HEK293 (cell line): ENCODE data around the gene PROCR.

Source experiments
- CTCF ChIA-PET: fragments of 350-600 bp; formaldehyde crosslinking; extraction: SDS; loops from one replicate; lab custom pipeline; 2021; ENCODE audit warnings: antibody characterized with exemption; lab: Yijun Ruan, JAX
- POLR2A ChIA-PET: fragments of 300-600 bp; formaldehyde crosslinking; extraction: SDS; loops from one replicate; lab custom pipeline; 2020; ENCODE audit warnings: antibody characterized with exemption, inconsistent platforms; lab: Yijun Ruan, JAX
- H3K27ac ChIP-seq: fragments of 200-500 bp; sonication (Bioruptor generic); 2 replicates; pipeline ENCODE4 v1.5.1; 2014; ENCODE audit warnings: low read depth, low read length, control low read depth, inconsistent platforms; ENCODE audit errors: extremely low read depth
- H3K36me3 ChIP-seq, 2 experiments: fragments of 200-500 bp in 1 of 2; sonication (Bioruptor generic) in 1 of 2; 1 replicate in 1 of 2; 2 replicates in 1 of 2; pipeline ENCODE4 v1.5.1; 2014 to 2017; ENCODE audit warnings: inconsistent platforms in 2 of 2, low read length in 2 of 2; ENCODE audit not compliant: control insufficient read depth in 2 of 2, insufficient read depth in 1 of 2
- H3K4me1 ChIP-seq: fragments of 200-500 bp; sonication (Bioruptor generic); 2 replicates; pipeline ENCODE4 v1.5.1; 2014; ENCODE audit warnings: mild to moderate bottlenecking, low read length, inconsistent platforms; ENCODE audit not compliant: control insufficient read depth, insufficient read depth
- H3K4me3 ChIP-seq: 2 replicates; pipeline ENCODE4 v1.5.1; 2011; ENCODE audit warnings: low read depth, mild to moderate bottlenecking, control low read depth, low read length, moderate library complexity
- H3K9me3 ChIP-seq: fragments of 200-500 bp; sonication (Bioruptor generic); 2 replicates; pipeline ENCODE4 v1.5.1; 2014; ENCODE audit warnings: low read depth, low read length, inconsistent platforms; ENCODE audit not compliant: control insufficient read depth, insufficient read depth
- BCL11B ChIP-seq: fragments of 450-650 bp; formaldehyde crosslinking; IDR thresholded peaks from 2 replicates; pipeline ENCODE4 v1.5.1; 2016; ENCODE audit warnings: low read depth, missing biosample characterization, missing genetic modification characterization
- FEZF1 ChIP-seq: fragments of 450-650 bp; formaldehyde crosslinking; IDR thresholded peaks from 2 replicates; pipeline ENCODE4 v1.5.1; 2016; ENCODE audit warnings: missing biosample characterization, missing genetic modification characterization
- GLIS1 ChIP-seq: fragments of 450-650 bp; formaldehyde crosslinking; IDR thresholded peaks from 2 replicates; pipeline ENCODE4 v1.5.1; 2016; ENCODE audit warnings: missing biosample characterization, missing genetic modification characterization
- HOXA7 ChIP-seq: sonication (generic); formaldehyde crosslinking; IDR thresholded peaks from 2 replicates; pipeline ENCODE4 v1.8.1; 2022; ENCODE audit warnings: missing genetic modification reagents, borderline replicate concordance
- HOXC10 ChIP-seq: sonication (generic); formaldehyde crosslinking; IDR thresholded peaks from 2 replicates; pipeline ENCODE4 v1.8.1; 2023; ENCODE audit warnings: mild to moderate bottlenecking, missing genetic modification reagents
- KLF1 ChIP-seq: fragments of 450-650 bp; formaldehyde crosslinking; IDR thresholded peaks from 2 replicates; pipeline ENCODE4 v1.5.1; 2016; ENCODE audit warnings: missing biosample characterization, missing genetic modification characterization
- REPIN1 ChIP-seq: fragments of 450-650 bp; formaldehyde crosslinking; IDR thresholded peaks from 2 replicates; pipeline ENCODE4 v1.5.1; 2017; ENCODE audit warnings: missing biosample characterization, missing genetic modification characterization, low read depth
- SCRT2 ChIP-seq: fragments of 450-650 bp; formaldehyde crosslinking; IDR thresholded peaks from 2 replicates; pipeline ENCODE4 v1.5.1; 2016; ENCODE audit warnings: missing biosample characterization, missing genetic modification characterization
- WT1 ChIP-seq: fragments of 450-650 bp; formaldehyde crosslinking; IDR thresholded peaks from 2 replicates; pipeline ENCODE4 v1.5.1; 2016; ENCODE audit warnings: missing biosample characterization, missing genetic modification characterization
- ZBTB6 ChIP-seq: fragments of 450-650 bp; formaldehyde crosslinking; IDR thresholded peaks from 2 replicates; pipeline ENCODE4 v1.5.1; 2017; ENCODE audit warnings: missing biosample characterization, missing genetic modification characterization
- ZEB2 ChIP-seq: fragments of 450-650 bp; formaldehyde crosslinking; IDR thresholded peaks from 2 replicates; pipeline ENCODE4 v1.5.1; 2016; ENCODE audit warnings: missing biosample characterization, missing genetic modification characterization
- ZNF10 ChIP-seq: fragments of 450-650 bp; formaldehyde crosslinking; IDR thresholded peaks from 2 replicates; pipeline ENCODE4 v1.5.1; 2017; ENCODE audit warnings: missing biosample characterization, missing genetic modification characterization
- ZNF146 ChIP-seq: fragments of 450-650 bp; formaldehyde crosslinking; IDR thresholded peaks from 2 replicates; pipeline ENCODE4 v1.5.1; 2016; ENCODE audit warnings: missing biosample characterization, missing genetic modification characterization
- ZNF175 ChIP-seq: fragments of 450-650 bp; formaldehyde crosslinking; IDR thresholded peaks from 2 replicates; pipeline ENCODE4 v1.5.1; 2016; ENCODE audit warnings: missing biosample characterization, missing genetic modification characterization
- ZNF248 ChIP-seq: fragments of 450-650 bp; formaldehyde crosslinking; IDR thresholded peaks from 2 replicates; pipeline ENCODE4 v1.5.1; 2017; ENCODE audit warnings: missing biosample characterization, missing genetic modification characterization
- ZNF324 ChIP-seq: fragments of 450-650 bp; formaldehyde crosslinking; IDR thresholded peaks from 2 replicates; pipeline ENCODE4 v1.5.1; 2016; ENCODE audit warnings: missing biosample characterization, missing genetic modification characterization
- ZNF335 ChIP-seq: fragments of 450-650 bp; formaldehyde crosslinking; conservative IDR thresholded peaks from 2 replicates; pipeline ENCODE4 v1.5.1; 2016; ENCODE audit warnings: missing biosample characterization, missing genetic modification characterization
- ZNF394 ChIP-seq: fragments of 450-650 bp; formaldehyde crosslinking; IDR thresholded peaks from 2 replicates; pipeline ENCODE4 v1.5.1; 2016; ENCODE audit warnings: missing biosample characterization, missing genetic modification characterization, mild to moderate bottlenecking, moderate library complexity, borderline replicate concordance
- ZNF473 ChIP-seq: fragments of 450-650 bp; formaldehyde crosslinking; IDR thresholded peaks from 2 replicates; pipeline ENCODE4 v1.5.1; 2017; ENCODE audit warnings: missing biosample characterization, missing genetic modification characterization
- ZNF510 ChIP-seq: fragments of 450-650 bp; formaldehyde crosslinking; IDR thresholded peaks from 2 replicates; pipeline ENCODE4 v1.5.1; 2018; ENCODE audit warnings: mild to moderate bottlenecking, missing genetic modification characterization, missing biosample characterization; ENCODE audit not compliant: insufficient replicate concordance
- ZNF518A ChIP-seq: fragments of 450-650 bp; formaldehyde crosslinking; conservative IDR thresholded peaks from 2 replicates; pipeline ENCODE4 v1.5.1; 2016; ENCODE audit warnings: low read depth, missing biosample characterization, missing genetic modification characterization
- ZNF785 ChIP-seq: fragments of 450-650 bp; formaldehyde crosslinking; IDR thresholded peaks from 2 replicates; pipeline ENCODE4 v1.5.1; 2016; ENCODE audit warnings: missing biosample characterization, missing genetic modification characterization
- TF ChIP-seq, protein P1 (sequence below): fragments of 450-650 bp; formaldehyde crosslinking; IDR thresholded peaks from 2 replicates; pipeline ENCODE4 v1.5.1; 2016; ENCODE audit warnings: missing biosample characterization, missing genetic modification characterization

PROCR gene

GRCh38 chr20:35146299-35146919 is 25.5 kb upstream of the PROCR start:
- H3K36me3 ChIP-seq = peaks cover 0 to 22% of the 10 kb centered on the region in 2 experiments; a peak in 2 of 3 replicates
- TF ChIP-seq, protein P1, sequence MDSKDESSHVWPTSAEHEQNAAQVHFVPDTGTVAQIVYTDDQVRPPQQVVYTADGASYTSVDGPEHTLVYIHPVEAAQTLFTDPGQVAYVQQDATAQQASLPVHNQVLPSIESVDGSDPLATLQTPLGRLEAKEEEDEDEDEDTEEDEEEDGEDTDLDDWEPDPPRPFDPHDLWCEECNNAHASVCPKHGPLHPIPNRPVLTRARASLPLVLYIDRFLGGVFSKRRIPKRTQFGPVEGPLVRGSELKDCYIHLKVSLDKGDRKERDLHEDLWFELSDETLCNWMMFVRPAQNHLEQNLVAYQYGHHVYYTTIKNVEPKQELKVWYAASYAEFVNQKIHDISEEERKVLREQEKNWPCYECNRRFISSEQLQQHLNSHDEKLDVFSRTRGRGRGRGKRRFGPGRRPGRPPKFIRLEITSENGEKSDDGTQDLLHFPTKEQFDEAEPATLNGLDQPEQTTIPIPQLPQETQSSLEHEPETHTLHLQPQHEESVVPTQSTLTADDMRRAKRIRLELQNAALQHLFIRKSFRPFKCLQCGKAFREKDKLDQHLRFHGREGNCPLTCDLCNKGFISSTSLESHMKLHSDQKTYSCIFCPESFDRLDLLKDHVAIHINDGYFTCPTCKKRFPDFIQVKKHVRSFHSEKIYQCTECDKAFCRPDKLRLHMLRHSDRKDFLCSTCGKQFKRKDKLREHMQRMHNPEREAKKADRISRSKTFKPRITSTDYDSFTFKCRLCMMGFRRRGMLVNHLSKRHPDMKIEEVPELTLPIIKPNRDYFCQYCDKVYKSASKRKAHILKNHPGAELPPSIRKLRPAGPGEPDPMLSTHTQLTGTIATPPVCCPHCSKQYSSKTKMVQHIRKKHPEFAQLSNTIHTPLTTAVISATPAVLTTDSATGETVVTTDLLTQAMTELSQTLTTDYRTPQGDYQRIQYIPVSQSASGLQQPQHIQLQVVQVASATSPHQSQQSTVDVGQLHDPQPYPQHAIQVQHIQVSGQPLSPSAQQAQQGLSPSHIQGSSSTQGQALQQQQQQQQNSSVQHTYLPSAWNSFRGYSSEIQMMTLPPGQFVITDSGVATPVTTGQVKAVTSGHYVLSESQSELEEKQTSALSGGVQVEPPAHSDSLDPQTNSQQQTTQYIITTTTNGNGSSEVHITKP (tag by site-specific recombination) = peak; percentile 60
- TF ChIP-seq HOXC10 (no peak), ZEB2 (tag by site-specific recombination) (peak; percentile 59), WT1 (tag by site-specific recombination) (peak; percentile 41; the same call in 1 of the 2 replicates), ZBTB6 (tag by site-specific recombination) (peak; percentile 27; the same call in 1 of the 2 replicates)
- H3K27ac ChIP-seq = no peak overlapping the region; the same call in 1 of the 2 replicates
- peak overlapping the region; percentile 78 for H3K4me3 ChIP-seq
- ChIA-PET CTCF (interaction anchor here (0.6 to 11.0 kb wide), 19 partner anchors 12 to 330 kb away, joined by 3 to 150 read pairs (median 4); no protein-coding TSS in a partner anchor), POLR2A (interaction anchor here (0.5 to 2.4 kb wide), 6 partner anchors 22 to 310 kb away, joined by 3 to 12 read pairs (median 4); partner anchors contain the start of genes CEP250 and EIF6)
- no peaks in the 10 kb centered on the region for H3K9me3 ChIP-seq
- H3K4me1 ChIP-seq = no peaks in the 10 kb centered on the region

- Histone ChIP-seq H3K9me3 (no peaks in the 10 kb centered on the region), H3K4me1 (no peaks in the 10 kb centered on the region), H3K36me3 (peaks cover 0 to 15% of the 10 kb centered on the region in 2 experiments; a peak in 2 of 3 replicates), H3K4me3 (peak within 1 kb of the TSS; percentile 78), H3K27ac (no peak within 1 kb of the TSS; the same call in 1 of the 2 replicates)
- CTCF ChIA-PET = interaction anchor here (0.6 to 11.0 kb wide), 18 partner anchors 13 to 309 kb away, joined by 3 to 150 read pairs (median 4); no protein-coding TSS in a partner anchor
- POLR2A ChIA-PET = interaction anchor here (0.6 to 2.4 kb wide), 7 partner anchors 18 to 311 kb away, joined by 3 to 12 read pairs (median 3); partner anchors contain the start of gene EIF6
- TF ChIP-seq ZNF473 (tag by site-specific recombination) (no peak), ZNF785 (no peak), ZNF248 (tag by site-specific recombination) (no peak), ZNF394 (tag by site-specific recombination) (peak; percentile 63; the same call in 1 of the 2 replicates), ZNF518A (0 out of 2 replicates have a peak, but pooled peaks have one; percentile 13), GLIS1 (peak; percentile 39), BCL11B (no peak), HOXC10 (no peak), ZNF335 (tag by site-specific recombination) (peak; percentile 98), HOXA7 (CRISPR knock-in tag) (no peak), ZNF510 (no peak), SCRT2 (tag by site-specific recombination) (peak; percentile 68; the same call in 1 of the 2 replicates), ZNF175 (tag by site-specific recombination) (no peak), ZNF146 (tag by site-specific recombination) (no peak), FEZF1 (tag by site-specific recombination) (no peak), ZNF10 (0 out of 2 replicates have a peak, but pooled peaks have one; percentile 6), KLF1 (tag by site-specific recombination) (peak; percentile 40), ZNF324 (0 out of 2 replicates have a peak, but pooled peaks have one; percentile 17), REPIN1 (no peak)
Observed at GRCh38 chr20:35146920-35147574, 24.8 kb upstream of the PROCR start, which contains the start of gene EDEM2. Gene EDEM2, minus strand, starts transcription at chr20:35147336. Its CDS starts 78 bp downstream, at chr20:35147258.
